ENCODE measurements around the gene FYN.

- TF ChIP-seq, protein P1, sequence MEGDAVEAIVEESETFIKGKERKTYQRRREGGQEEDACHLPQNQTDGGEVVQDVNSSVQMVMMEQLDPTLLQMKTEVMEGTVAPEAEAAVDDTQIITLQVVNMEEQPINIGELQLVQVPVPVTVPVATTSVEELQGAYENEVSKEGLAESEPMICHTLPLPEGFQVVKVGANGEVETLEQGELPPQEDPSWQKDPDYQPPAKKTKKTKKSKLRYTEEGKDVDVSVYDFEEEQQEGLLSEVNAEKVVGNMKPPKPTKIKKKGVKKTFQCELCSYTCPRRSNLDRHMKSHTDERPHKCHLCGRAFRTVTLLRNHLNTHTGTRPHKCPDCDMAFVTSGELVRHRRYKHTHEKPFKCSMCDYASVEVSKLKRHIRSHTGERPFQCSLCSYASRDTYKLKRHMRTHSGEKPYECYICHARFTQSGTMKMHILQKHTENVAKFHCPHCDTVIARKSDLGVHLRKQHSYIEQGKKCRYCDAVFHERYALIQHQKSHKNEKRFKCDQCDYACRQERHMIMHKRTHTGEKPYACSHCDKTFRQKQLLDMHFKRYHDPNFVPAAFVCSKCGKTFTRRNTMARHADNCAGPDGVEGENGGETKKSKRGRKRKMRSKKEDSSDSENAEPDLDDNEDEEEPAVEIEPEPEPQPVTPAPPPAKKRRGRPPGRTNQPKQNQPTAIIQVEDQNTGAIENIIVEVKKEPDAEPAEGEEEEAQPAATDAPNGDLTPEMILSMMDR (IDR thresholded peaks at IDR 0.05) = no peak
- no peak for TF ChIP-seq POLR2A (IDR thresholded peaks at IDR 0.05)
Measured at GRCh38 chr6:111802720-111803330, 70.4 kb downstream of the FYN start.
